A673 (cell line): Measurements from ENCODE around the gene PHF12.

Source experiments
- CTCF ChIP-seq: fragments of 300-800, 200-600 bp; sonication (generic); conservative IDR thresholded peaks from 2 replicates; pipeline ENCODE4 v1.5.1; 2017; ENCODE audit warnings: low read depth, mild to moderate bottlenecking, antibody characterized with exemption, low read length, moderate library complexity, mixed read lengths
- EZH2 ChIP-seq: fragments of 200-600 bp; sonication (generic); IDR thresholded peaks from 2 replicates; pipeline ENCODE4 v1.6.1; 2017; ENCODE audit warnings: borderline replicate concordance, low read depth, mild to moderate bottlenecking, mixed read lengths, antibody characterized with exemption, low read length; ENCODE audit not compliant: poor library complexity, severe bottlenecking

- peak; percentile 32 for TF ChIP-seq CTCF
- no peak for TF ChIP-seq EZH2
Observed at GRCh38 chr17:28878981-28879380, 72.3 kb downstream of the PHF12 start.
